HepG2 (cell line): ENCODE measurements around the gene MOV10L1. TPM values are rescaled to one million over a fixed set of nuclear protein-coding genes. Genes with fewer than 3 reads are reported as not detected.

ENCODE experiments used
- ATAC-seq: fragments of 200-7000 bp; cut with Tn5 transposase; 3 replicates; pipeline ENCODE4 v1.9.1; 2020; ENCODE audit warnings: mild to moderate bottlenecking, moderate library complexity
- BruUV-seq: library from RNA; stranded (reverse); fragments of 400-500 nt; replicated peaks from 2 replicates; lab custom pipeline; 2021; lab: Mats Ljungman, UMichigan
- CTCF ChIA-PET: fragments of 300-600 bp; formaldehyde crosslinking; extraction: SDS; loops from one replicate; lab custom pipeline; 2021; ENCODE audit warnings: low total read pairs, inconsistent platforms, low intra/inter-chr PET ratio; lab: Yijun Ruan, JAX
- POLR2A ChIA-PET: fragments of 350-600 bp; sonication (Branson Sonifier 250); formaldehyde crosslinking; loops from one replicate; lab custom pipeline; 2020; ENCODE audit warnings: antibody characterized with exemption, inconsistent platforms; lab: Yijun Ruan, JAX
- DNase-seq: peaks from one replicate; pipeline ENCODE4 v3.0.0-alpha.2; 2015; ENCODE audit warnings: low spot score
- FAIRE-seq: peaks from 3 replicates; lab custom pipeline; 2011; peaks lifted over from hg19 to GRCh38; lab: Jason Lieb, UNC
- H2AFZ ChIP-seq: one replicate; pipeline ENCODE4 v1.6.1; 2011; ENCODE audit warnings: low read length, inconsistent platforms
- H3K27ac ChIP-seq: fragments of 300-600 bp; 3 replicates; pipeline ENCODE4 v1.8.0; 2011; ENCODE audit warnings: mixed run types, mild to moderate bottlenecking, mixed read lengths, low read length, inconsistent platforms; ENCODE audit not compliant: insufficient read depth; ENCODE audit errors: extremely low read length
- H3K27me3 ChIP-seq, 2 experiments: fragments of 200-600 bp in 1 of 2; 2 replicates in 1 of 2; 3 replicates in 1 of 2; pipeline versions ENCODE4 v1.6.0 to v1.8.0; 2011; ENCODE audit warnings: low read length in 2 of 2, mild to moderate bottlenecking in 2 of 2, moderate library complexity in 2 of 2, inconsistent platforms in 1 of 2; ENCODE audit not compliant: insufficient read depth in 2 of 2, control insufficient read depth in 1 of 2
- H3K36me3 ChIP-seq, 2 experiments: fragments of 200-600 bp in 1 of 2; replicated peaks in 1 of 2; 2 replicates in 1 of 2; 3 replicates in 1 of 2; pipeline versions ENCODE4 v1.5.1 to v1.8.0; 2011; ENCODE audit warnings: low read length in 2 of 2, inconsistent platforms in 1 of 2; ENCODE audit not compliant: insufficient read depth in 2 of 2, control insufficient read depth in 1 of 2
- H3K4me1 ChIP-seq: 2 replicates; pipeline ENCODE4 v1.5.1; 2012; ENCODE audit warnings: low read length, inconsistent platforms; ENCODE audit not compliant: insufficient read depth
- H3K4me2 ChIP-seq: 2 replicates; pipeline ENCODE4 v1.6.0; 2011; ENCODE audit warnings: low read depth, low read length, inconsistent platforms
- H3K4me3 ChIP-seq, 3 experiments: fragments of 200-600 bp in 1 of 3; sonication (generic), shearing (Covaris generic) in 1 of 3; replicated peaks in 1 of 3; 2 replicates each; pipeline ENCODE4 v1.5.1; 2011 to 2016; ENCODE audit warnings: low read length in 3 of 3, inconsistent platforms in 2 of 3, low read depth in 2 of 3, mild to moderate bottlenecking in 2 of 3, control low read depth in 1 of 3, mixed read lengths in 1 of 3; ENCODE audit not compliant: insufficient read depth in 1 of 3
- H3K79me2 ChIP-seq: one replicate; pipeline ENCODE4 v1.6.1; 2011; ENCODE audit warnings: low read length, inconsistent platforms; ENCODE audit not compliant: insufficient read depth
- H3K9ac ChIP-seq: 2 replicates; pipeline ENCODE4 v1.6.0; 2011; ENCODE audit warnings: mild to moderate bottlenecking, low read depth, low read length, inconsistent platforms; ENCODE audit not compliant: insufficient read depth
- H3K9me3 ChIP-seq: 2 replicates; pipeline ENCODE4 v1.5.1; 2012; ENCODE audit warnings: mild to moderate bottlenecking, low read length
- H4K20me1 ChIP-seq: 2 replicates; pipeline ENCODE4 v1.6.0; 2011; ENCODE audit warnings: inconsistent platforms, mild to moderate bottlenecking, low read length, moderate library complexity; ENCODE audit not compliant: insufficient read depth
- HCFC1 ChIP-seq: fragments of 150-350 bp; IDR thresholded peaks from 2 replicates; pipeline ENCODE4 v1.6.1; 2014; ENCODE audit warnings: low read depth, low read length
- JARID2 ChIP-seq: sonication (generic); formaldehyde crosslinking; IDR thresholded peaks from 2 replicates; pipeline ENCODE4 v1.8.1; 2023; ENCODE audit warnings: missing genetic modification reagents, inconsistent platforms; ENCODE audit not compliant: insufficient replicate concordance
- KAT7 ChIP-seq: IDR thresholded peaks from 2 replicates; pipeline ENCODE4 v1.6.1; 2018; ENCODE audit warnings: borderline replicate concordance, missing compliant biosample characterization
- POGK ChIP-seq: sonication (generic); formaldehyde crosslinking; conservative IDR thresholded peaks from 2 replicates; pipeline ENCODE4 v1.8.0; 2022; ENCODE audit warnings: mild to moderate bottlenecking, moderate library complexity, missing genetic modification reagents
- RFXANK ChIP-seq: IDR thresholded peaks from 2 replicates; pipeline ENCODE4 v1.6.1; 2016
- SPEN ChIP-seq: sonication (generic); formaldehyde crosslinking; IDR thresholded peaks from 2 replicates; pipeline ENCODE4 v1.5.1; 2020; ENCODE audit warnings: low read depth, mild to moderate bottlenecking, missing genetic modification reagents
- YEATS4 ChIP-seq: sonication (generic); formaldehyde crosslinking; IDR thresholded peaks from 2 replicates; pipeline ENCODE4 v1.4.0; 2020; ENCODE audit warnings: missing genetic modification reagents, borderline replicate concordance
- ZBTB42 ChIP-seq: sonication (generic); formaldehyde crosslinking; IDR thresholded peaks from 2 replicates; pipeline ENCODE4 v1.5.0; 2020; ENCODE audit warnings: mild to moderate bottlenecking, missing genetic modification reagents
- ZNF124 ChIP-seq: sonication (generic); formaldehyde crosslinking; IDR thresholded peaks from 2 replicates; pipeline ENCODE4 v1.4.0; 2020; ENCODE audit warnings: missing genetic modification reagents
- ZNF367 ChIP-seq: sonication (generic); formaldehyde crosslinking; IDR thresholded peaks from 2 replicates; pipeline ENCODE4 v1.4.0; 2020; ENCODE audit warnings: missing genetic modification reagents, borderline replicate concordance
- WGBS: methylation state at CpG from one replicate; pipeline ENCODE4 v1.1.6; 2017; ENCODE audit warnings: low lambda C conversion rate; 5-methylcytosine and 5-hydroxymethylcytosine counted together
- in situ Hi-C: cut with HindIII; loops from 2 replicates; pipeline ENCODE4 v1.10.0; 2017; ENCODE audit warnings: low pct_unique_long_range_greater_than_20kb; ENCODE audit not compliant: extremely low pct_ligation_motif_present
- intact Hi-C: fragments of 100-400 bp; cut with micrococcal nuclease; formaldehyde crosslinking; loops from one replicate; pipeline ENCODE4 v1.10.0; 2022; ENCODE audit not compliant: unreplicated experiment
- polyA plus RNA-seq, 8 experiments: library from polyadenylated mRNA; depleted of rRNA in 3 of 8; stranded (reverse) in 7 of 8; unstranded in 1 of 8; fragments of >200 nt; fragmentation: Illumina TruSeq in 4 of 8; extraction: Trizol in 4 of 8; gene quantifications; 2 replicates each; pipeline versions ENCODE4 v1.2.1 to v1.2.3, GENCODE V29; 2011 to 2016; ENCODE audit warnings: low read depth in 4 of 8, missing spikeins in 1 of 8, mixed read lengths in 1 of 8; ENCODE audit not compliant: insufficient read depth in 1 of 8
- total RNA-seq, 5 experiments: library from RNA; depleted of rRNA; stranded (reverse); fragments of >200 nt; fragmentation: Illumina TruSeq; extraction: Trizol; gene quantifications; 2 replicates each; pipeline ENCODE4 v1.2.3, GENCODE V29; 2016; ENCODE audit warnings: low read depth in 1 of 5
- TF ChIP-seq, protein P1 (sequence below): sonication (generic); formaldehyde crosslinking; IDR thresholded peaks from 2 replicates; pipeline ENCODE4 v1.4.0; 2020; ENCODE audit warnings: missing genetic modification reagents, borderline replicate concordance
- TF ChIP-seq, protein P2 (sequence below): sonication (generic); formaldehyde crosslinking; conservative IDR thresholded peaks from 2 replicates; pipeline ENCODE4 v1.8.0; 2022; ENCODE audit warnings: low read depth, missing genetic modification reagents

The MOV10L1 gene
- total and polyA plus RNA-seq, 2 of the 13 experiments (the other 11 are each of a cell fraction or from before 2014, with no cell fraction given) = 0.11 to 0.12 TPM

- in situ Hi-C loops = no loop called here
- H3K4me2 ChIP-seq = no peak overlapping the region
- H4K20me1 ChIP-seq = peaks cover 11% of the 10 kb centered on the region
- peaks cover 42% of the 10 kb centered on the region for H3K4me1 ChIP-seq
- H3K79me2 ChIP-seq = peaks cover 14% of the 10 kb centered on the region
- intact Hi-C loops = no loop called here
- no peaks in the 10 kb centered on the region for H3K27me3 ChIP-seq
- WGBS = 95% methylated on average over 7 of the region's 7 CpGs
- H3K9me3 ChIP-seq = no peaks in the 10 kb centered on the region
- no peak overlapping the region for H2AFZ ChIP-seq
- DNase-seq (no peak), ATAC-seq (no peak), FAIRE-seq (no peak)
- no peak overlapping the region for H3K27ac ChIP-seq
- ChIA-PET CTCF (no interaction called here), POLR2A (no interaction called here)
- H3K9ac ChIP-seq = no peak overlapping the region
- no TSS peak for BruUV-seq
- TF ChIP-seq ZNF124 (CRISPR knock-in tag) (no peak), KAT7 (CRISPR knock-in tag) (no peak), ZBTB42 (CRISPR knock-in tag) (no peak), POGK (CRISPR knock-in tag) (no peak), RFXANK (CRISPR knock-in tag) (no peak), JARID2 (CRISPR knock-in tag) (no peak), YEATS4 (CRISPR knock-in tag) (no peak), HCFC1 (no peak), SPEN (CRISPR knock-in tag) (no peak), ZNF367 (no peak)
- TF ChIP-seq, protein P1, sequence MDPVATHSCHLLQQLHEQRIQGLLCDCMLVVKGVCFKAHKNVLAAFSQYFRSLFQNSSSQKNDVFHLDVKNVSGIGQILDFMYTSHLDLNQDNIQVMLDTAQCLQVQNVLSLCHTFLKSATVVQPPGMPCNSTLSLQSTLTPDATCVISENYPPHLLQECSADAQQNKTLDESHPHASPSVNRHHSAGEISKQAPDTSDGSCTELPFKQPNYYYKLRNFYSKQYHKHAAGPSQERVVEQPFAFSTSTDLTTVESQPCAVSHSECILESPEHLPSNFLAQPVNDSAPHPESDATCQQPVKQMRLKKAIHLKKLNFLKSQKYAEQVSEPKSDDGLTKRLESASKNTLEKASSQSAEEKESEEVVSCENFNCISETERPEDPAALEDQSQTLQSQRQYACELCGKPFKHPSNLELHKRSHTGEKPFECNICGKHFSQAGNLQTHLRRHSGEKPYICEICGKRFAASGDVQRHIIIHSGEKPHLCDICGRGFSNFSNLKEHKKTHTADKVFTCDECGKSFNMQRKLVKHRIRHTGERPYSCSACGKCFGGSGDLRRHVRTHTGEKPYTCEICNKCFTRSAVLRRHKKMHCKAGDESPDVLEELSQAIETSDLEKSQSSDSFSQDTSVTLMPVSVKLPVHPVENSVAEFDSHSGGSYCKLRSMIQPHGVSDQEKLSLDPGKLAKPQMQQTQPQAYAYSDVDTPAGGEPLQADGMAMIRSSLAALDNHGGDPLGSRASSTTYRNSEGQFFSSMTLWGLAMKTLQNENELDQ (CRISPR knock-in tag) = no peak
- TF ChIP-seq, protein P2, sequence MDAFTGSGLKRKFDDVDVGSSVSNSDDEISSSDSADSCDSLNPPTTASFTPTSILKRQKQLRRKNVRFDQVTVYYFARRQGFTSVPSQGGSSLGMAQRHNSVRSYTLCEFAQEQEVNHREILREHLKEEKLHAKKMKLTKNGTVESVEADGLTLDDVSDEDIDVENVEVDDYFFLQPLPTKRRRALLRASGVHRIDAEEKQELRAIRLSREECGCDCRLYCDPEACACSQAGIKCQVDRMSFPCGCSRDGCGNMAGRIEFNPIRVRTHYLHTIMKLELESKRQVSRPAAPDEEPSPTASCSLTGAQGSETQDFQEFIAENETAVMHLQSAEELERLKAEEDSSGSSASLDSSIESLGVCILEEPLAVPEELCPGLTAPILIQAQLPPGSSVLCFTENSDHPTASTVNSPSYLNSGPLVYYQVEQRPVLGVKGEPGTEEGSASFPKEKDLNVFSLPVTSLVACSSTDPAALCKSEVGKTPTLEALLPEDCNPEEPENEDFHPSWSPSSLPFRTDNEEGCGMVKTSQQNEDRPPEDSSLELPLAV (CRISPR knock-in tag) = no peak
- no peak overlapping the region for H3K4me3 ChIP-seq
- H3K36me3 ChIP-seq = peaks cover 0 to 15% of the 10 kb centered on the region in 2 experiments; a peak in 3 of 5 replicates
Observed at GRCh38 chr22:50204571-50204970, 114.8 kb downstream of the MOV10L1 start.
